Measurements from ENCODE around the gene TDRD5.

Gene TDRD5, protein sequence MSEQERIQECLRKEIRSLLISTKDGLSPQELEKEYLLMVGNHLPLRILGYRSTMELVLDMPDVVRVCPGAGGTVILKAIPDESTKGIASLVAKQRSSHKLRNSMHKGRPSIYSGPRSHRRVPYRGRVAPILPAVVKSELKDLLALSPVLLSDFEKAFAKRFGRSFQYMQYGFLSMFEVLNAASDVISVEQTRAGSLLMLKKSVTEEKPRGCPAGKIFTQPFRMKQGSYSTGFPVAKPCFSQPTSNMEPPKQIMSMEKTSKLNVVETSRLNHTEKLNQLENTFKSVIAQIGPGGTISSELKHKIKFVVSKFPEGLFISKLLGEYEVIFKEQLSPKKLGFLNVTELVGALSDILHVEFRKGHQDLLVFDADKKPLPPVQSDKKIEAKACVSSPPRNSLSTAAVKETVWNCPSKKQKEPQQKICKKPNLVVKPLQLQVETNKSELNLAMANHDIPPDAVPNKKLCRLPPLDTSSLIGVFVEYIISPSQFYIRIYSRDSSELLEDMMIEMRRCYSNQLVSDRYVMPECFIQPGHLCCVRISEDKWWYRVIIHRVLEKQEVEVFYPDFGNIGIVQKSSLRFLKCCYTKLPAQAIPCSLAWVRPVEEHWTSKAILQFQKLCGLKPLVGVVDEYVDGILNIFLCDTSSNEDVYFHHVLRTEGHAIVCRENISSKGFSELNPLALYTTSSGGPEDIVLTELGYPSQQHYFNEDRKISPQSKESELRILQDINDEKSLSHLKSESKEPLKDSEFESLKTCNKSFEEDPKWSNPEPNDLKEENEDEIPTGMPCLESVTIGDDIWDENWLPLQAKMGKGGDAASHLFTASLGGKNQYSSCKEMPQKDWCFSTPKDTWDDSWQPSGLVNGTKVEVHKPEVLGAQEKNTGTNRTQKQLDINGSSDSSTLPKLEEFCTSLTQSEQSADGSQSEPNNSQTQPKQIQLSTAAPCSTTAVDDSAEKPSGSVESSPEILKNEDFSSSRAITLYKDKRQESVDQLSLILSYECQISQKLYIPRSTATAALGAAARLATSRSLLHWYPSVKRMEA

DNA sequence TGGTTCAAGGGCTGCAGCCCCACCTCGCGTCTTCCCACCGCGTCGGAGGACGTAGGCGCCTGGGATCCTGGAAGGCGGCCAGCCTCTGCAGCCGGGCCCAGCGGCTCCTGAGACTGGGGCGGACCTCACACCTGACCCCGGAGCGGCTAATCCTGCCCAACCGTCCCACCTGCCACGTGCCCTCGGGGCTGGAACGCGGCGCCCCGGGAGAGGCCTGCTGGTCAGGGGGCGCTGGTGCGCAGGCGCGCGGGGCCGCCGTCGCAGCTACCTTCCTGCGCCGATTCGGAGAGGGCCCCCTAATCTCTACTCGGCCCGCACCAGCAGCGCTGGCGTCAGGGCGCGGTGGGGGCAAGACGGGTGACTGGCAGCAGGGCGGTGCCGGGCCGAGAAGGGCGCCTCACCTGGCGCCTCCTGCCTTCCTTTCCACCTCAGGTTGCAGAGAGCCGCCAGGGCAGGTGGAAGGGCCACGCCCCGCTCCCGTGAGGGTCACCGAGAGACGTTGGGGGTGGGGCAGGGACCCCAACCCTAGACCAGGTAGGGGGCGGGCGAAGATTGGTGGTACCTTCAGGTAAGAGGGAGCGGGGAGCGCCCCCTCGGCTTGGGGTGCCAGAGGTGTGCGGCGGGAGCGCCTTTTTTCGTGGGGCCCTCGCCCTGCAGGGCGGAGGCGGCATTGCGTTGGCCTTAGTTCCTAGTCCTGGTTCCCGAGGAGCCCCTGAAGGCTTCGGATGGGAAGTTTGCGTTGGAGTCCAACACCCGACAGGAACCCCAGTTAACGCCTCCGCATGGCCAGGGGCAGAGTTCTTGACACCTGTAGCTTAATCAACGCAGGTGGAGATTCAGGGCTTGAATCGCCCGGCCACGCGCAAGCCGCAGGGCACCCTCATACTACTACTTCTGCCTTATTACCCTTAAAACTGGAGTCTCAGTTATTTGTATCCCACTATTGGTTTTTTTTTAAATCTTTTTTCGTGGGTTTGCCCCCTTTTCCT is at the start of gene TDRD5:
Gene TDRD5, plus strand, starts transcription at position 241 of the 989 bp plus-strand sequence. CDS start 784 bp downstream, outside the sequence.
- H3K4me3 ChIP-seq (ENCODE audit: low read depth, low read length), result no peak within 1 kb of the TSS
- TF ChIP-seq, protein P1, sequence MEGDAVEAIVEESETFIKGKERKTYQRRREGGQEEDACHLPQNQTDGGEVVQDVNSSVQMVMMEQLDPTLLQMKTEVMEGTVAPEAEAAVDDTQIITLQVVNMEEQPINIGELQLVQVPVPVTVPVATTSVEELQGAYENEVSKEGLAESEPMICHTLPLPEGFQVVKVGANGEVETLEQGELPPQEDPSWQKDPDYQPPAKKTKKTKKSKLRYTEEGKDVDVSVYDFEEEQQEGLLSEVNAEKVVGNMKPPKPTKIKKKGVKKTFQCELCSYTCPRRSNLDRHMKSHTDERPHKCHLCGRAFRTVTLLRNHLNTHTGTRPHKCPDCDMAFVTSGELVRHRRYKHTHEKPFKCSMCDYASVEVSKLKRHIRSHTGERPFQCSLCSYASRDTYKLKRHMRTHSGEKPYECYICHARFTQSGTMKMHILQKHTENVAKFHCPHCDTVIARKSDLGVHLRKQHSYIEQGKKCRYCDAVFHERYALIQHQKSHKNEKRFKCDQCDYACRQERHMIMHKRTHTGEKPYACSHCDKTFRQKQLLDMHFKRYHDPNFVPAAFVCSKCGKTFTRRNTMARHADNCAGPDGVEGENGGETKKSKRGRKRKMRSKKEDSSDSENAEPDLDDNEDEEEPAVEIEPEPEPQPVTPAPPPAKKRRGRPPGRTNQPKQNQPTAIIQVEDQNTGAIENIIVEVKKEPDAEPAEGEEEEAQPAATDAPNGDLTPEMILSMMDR (IDR thresholded peaks at IDR 0.05; ENCODE audit: control insufficient read depth, extremely low read depth, insufficient read depth), result no peak
- no peak for DNase-seq (ENCODE audit: low read depth)

DNA sequence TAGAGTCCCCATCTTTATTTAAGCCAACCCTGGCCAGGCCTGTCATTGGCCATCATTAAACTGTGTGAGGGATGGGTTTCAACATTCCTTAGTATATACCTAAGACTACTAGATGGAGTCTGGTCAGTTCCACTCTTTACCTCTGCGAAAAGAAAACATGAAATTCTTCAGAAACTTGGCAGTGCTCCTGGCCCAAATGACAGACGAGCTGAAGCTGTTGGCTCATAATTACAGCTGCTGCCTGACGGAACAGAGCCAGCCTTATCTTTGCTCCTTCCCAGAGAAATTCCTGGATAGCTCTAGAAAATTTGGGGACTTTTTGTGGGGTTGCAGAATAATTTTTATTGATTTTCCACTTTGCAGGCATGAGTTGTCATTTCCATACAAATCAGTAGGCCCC is 46.3 kb upstream of the TDRD5 start:
- no peak overlapping the region for H3K4me3 ChIP-seq (ENCODE audit: low read depth, low read length)
- TF ChIP-seq, protein P1 (IDR thresholded peaks at IDR 0.05; ENCODE audit: control insufficient read depth, extremely low read depth, insufficient read depth), result no peak
- no peak for DNase-seq (ENCODE audit: low read depth)

DNA sequence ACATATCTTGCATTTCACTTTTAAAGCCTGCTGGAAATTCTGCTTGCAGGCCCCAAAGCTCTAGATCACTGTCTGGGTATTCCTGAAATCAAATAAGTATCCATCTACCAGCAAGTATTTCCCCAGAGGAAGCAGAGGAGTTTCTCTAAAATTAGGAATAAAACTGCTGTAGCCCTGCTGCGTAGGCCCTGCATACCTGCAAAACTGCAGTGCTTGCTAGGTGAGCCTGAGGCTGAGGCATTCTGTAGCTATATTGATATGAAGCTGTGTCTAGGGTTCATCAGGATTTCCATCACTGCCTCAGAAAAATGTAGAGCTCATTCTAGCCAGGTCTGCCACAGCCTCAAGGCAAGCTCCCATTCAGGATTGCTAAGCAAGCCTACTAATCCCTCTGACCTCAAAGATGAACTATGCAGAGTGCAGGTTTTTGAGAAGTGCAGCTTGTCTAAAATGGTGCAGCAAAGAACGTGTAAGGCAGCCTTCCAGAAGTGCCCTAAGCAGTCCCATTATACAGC is 44.6 kb upstream of the TDRD5 start:
- TF ChIP-seq, protein P1 (IDR thresholded peaks at IDR 0.05; ENCODE audit: control insufficient read depth, extremely low read depth, insufficient read depth), result no peak
- no peak for DNase-seq (ENCODE audit: low read depth)
- H3K4me3 ChIP-seq (ENCODE audit: low read depth, low read length), result no peak overlapping the region

DNA sequence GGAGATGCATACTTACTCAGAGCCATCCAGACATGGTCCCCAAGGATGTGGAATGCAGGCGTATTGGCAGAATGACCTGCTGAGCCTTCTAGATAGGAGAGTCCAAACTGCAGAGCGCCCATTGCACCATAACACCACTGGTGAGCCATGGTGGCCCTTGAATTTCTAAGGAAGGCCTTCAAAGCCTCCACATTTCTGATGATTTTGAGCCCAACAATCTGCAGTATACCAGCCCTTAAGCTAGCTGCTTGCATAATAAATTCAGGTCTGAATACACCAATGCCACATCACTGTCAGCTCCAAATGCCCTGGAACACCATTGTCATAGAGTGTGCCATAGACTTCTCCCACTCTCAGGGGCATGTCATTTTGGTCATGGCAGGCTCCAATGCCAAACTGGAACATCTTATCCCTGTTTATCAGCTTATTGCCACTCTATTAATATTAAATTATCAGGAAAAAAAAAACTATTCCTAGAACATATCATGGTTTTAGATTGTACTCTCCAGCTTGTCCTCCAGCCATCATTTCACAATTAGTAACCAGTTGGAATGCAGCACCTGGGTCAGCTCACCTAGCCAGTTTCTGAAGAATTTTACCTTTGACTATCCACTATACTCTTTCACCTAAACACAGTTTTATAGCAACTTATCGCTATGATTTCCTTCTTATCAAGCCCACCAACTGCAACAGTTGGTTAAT is 42.8 kb upstream of the TDRD5 start:
- H3K4me3 ChIP-seq (ENCODE audit: low read depth, low read length), result no peak overlapping the region
- DNase-seq (ENCODE audit: low read depth), result no peak
- TF ChIP-seq, protein P1 (IDR thresholded peaks at IDR 0.05; ENCODE audit: control insufficient read depth, extremely low read depth, insufficient read depth), result no peak

DNA sequence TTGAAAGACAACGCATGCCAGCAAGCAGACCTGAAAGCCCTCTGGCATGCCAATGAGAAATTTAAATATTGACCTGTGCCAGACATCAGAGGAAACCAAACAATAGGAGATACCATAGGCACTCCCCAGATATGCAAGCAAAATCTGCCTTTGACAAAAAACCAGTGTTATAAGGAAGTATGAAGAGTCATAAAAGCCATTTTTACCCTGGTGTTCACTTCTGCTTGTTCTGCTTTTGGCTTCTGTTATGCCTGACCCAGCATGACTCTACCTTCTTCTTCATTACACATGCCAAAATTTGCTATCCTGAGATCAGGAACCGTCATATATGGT is 42.3 kb upstream of the TDRD5 start:
- no peak overlapping the region for H3K4me3 ChIP-seq (ENCODE audit: low read depth, low read length)
- TF ChIP-seq, protein P1 (IDR thresholded peaks at IDR 0.05; ENCODE audit: control insufficient read depth, extremely low read depth, insufficient read depth), result no peak
- DNase-seq (ENCODE audit: low read depth), result no peak

Data from LNCaP clone FGC (cell line).